T-helper 2 cell treated with Interferon-gamma antibody and Interleukin-4, amounts not matched to agents 5 μg/mL and 100 μg/mL, for 36 hours (primary cell): ENCODE results near the gene SIDT2.
"Not testable (repeated sequence)": the region's sequence is repeated elsewhere in the genome, so short reads cannot be mapped to it uniquely, and the experiment has no call there.

Experiments
- DNase-seq: peaks from one replicate; pipeline ENCODE4 v3.0.0; 2021; ENCODE audit warnings: low spot score
- H3K27ac Mint-ChIP-seq: one replicate; pipeline ENCODE4 v1.8.0; 2021; ENCODE audit warnings: mild to moderate bottlenecking, mixed read lengths
- H3K27me3 Mint-ChIP-seq: one replicate; pipeline ENCODE4 v1.8.0; 2021; ENCODE audit warnings: low read depth, mixed read lengths
- H3K36me3 Mint-ChIP-seq: one replicate; pipeline ENCODE4 v1.8.0; 2021; ENCODE audit warnings: low read depth, mixed read lengths
- H3K4me1 Mint-ChIP-seq: one replicate; pipeline ENCODE4 v1.8.0; 2021; ENCODE audit warnings: low read depth, mixed read lengths
- H3K4me3 Mint-ChIP-seq: one replicate; pipeline ENCODE4 v1.8.0; 2022; ENCODE audit warnings: mild to moderate bottlenecking, moderate library complexity, mixed read lengths
- H3K9me3 Mint-ChIP-seq: one replicate; pipeline ENCODE4 v1.8.0; 2021; ENCODE audit warnings: mixed read lengths

SIDT2 gene

GRCh38 chr11:117179048-117179999, 781 bp downstream of the SIDT2 start:
- Mint-ChIP-seq H3K9me3 (no peaks in the 10 kb centered on the region), H3K4me1 (peaks cover 27% of the 10 kb centered on the region), H3K4me3 (peak overlapping the region; percentile 96), H3K27me3 (no peaks in the 10 kb centered on the region), H3K27ac (peak overlapping the region; percentile 90), H3K36me3 (peaks cover 4% of the 10 kb centered on the region)
- peak; percentile 42 for DNase-seq

- H3K4me1 Mint-ChIP-seq = peaks cover 27% of the 10 kb centered on the region
- no peak for DNase-seq
- H3K4me3 Mint-ChIP-seq = peak overlapping the region; percentile 96
- peak overlapping the region; percentile 90 for H3K27ac Mint-ChIP-seq
- no peaks in the 10 kb centered on the region for H3K27me3 Mint-ChIP-seq
- peaks cover 4% of the 10 kb centered on the region for H3K36me3 Mint-ChIP-seq
- no peaks in the 10 kb centered on the region for H3K9me3 Mint-ChIP-seq
These were observed 1.5 kb downstream of the SIDT2 start for GRCh38 chr11:117180020-117180419.

- peaks cover 4% of the 10 kb centered on the region for H3K36me3 Mint-ChIP-seq
- DNase-seq = peak; percentile 60
- peak overlapping the region; percentile 96 for H3K4me3 Mint-ChIP-seq
- peaks cover 27% of the 10 kb centered on the region for H3K4me1 Mint-ChIP-seq
- H3K27ac Mint-ChIP-seq = peak overlapping the region; percentile 74
- H3K9me3 Mint-ChIP-seq = no peaks in the 10 kb centered on the region
- H3K27me3 Mint-ChIP-seq = no peaks in the 10 kb centered on the region
These were observed 2.4 kb downstream of the SIDT2 start for GRCh38 chr11:117180661-117181585.

GRCh38 chr11:117181586-117182550, 3.3 kb downstream of the SIDT2 start:
- no peak overlapping the region for H3K27ac Mint-ChIP-seq
- H3K4me3 Mint-ChIP-seq = no peak overlapping the region
- H3K9me3 Mint-ChIP-seq = no peaks in the 10 kb centered on the region
- no peaks in the 10 kb centered on the region for H3K27me3 Mint-ChIP-seq
- H3K36me3 Mint-ChIP-seq = peaks cover 6% of the 10 kb centered on the region
- DNase-seq = no peak
- peaks cover 27% of the 10 kb centered on the region for H3K4me1 Mint-ChIP-seq

- peaks cover 27% of the 10 kb centered on the region for H3K4me1 Mint-ChIP-seq
- peaks cover 6% of the 10 kb centered on the region for H3K36me3 Mint-ChIP-seq
- no peaks in the 10 kb centered on the region for H3K9me3 Mint-ChIP-seq
- no peak overlapping the region for H3K4me3 Mint-ChIP-seq
- no peak for DNase-seq
- no peaks in the 10 kb centered on the region for H3K27me3 Mint-ChIP-seq
- H3K27ac Mint-ChIP-seq = no peak overlapping the region
These were observed 4.0 kb downstream of the SIDT2 start for GRCh38 chr11:117182551-117182935.

- not testable (repeated sequence) for H3K4me3 Mint-ChIP-seq, H3K27ac Mint-ChIP-seq, DNase-seq, H3K36me3 Mint-ChIP-seq, H3K9me3 Mint-ChIP-seq, H3K27me3 Mint-ChIP-seq
- H3K4me1 Mint-ChIP-seq = peaks cover 21% of the 10 kb centered on the region
These were observed 4.6 kb downstream of the SIDT2 start for GRCh38 chr11:117183178-117183577.

GRCh38 chr11:117183724-117184349, 5.3 kb downstream of the SIDT2 start:
- Mint-ChIP-seq H3K27ac (no peak overlapping the region), H3K27me3 (no peaks in the 10 kb centered on the region), H3K36me3 (peaks cover 6% of the 10 kb centered on the region), H3K9me3 (no peaks in the 10 kb centered on the region), H3K4me3 (no peak overlapping the region), H3K4me1 (peaks cover 17% of the 10 kb centered on the region)
- DNase-seq = no peak

- Mint-ChIP-seq H3K36me3 (peaks cover 11% of the 10 kb centered on the region), H3K27ac (no peak overlapping the region), H3K4me3 (no peak overlapping the region), H3K4me1 (peaks cover 3% of the 10 kb centered on the region), H3K27me3 (no peaks in the 10 kb centered on the region), H3K9me3 (no peaks in the 10 kb centered on the region)
- no peak for DNase-seq
These were observed 7.3 kb downstream of the SIDT2 start for GRCh38 chr11:117185736-117186430.

- Mint-ChIP-seq H3K27me3 (no peaks in the 10 kb centered on the region), H3K9me3 (no peaks in the 10 kb centered on the region), H3K36me3 (peaks cover 11% of the 10 kb centered on the region), H3K27ac (no peak overlapping the region), H3K4me3 (no peak overlapping the region), H3K4me1 (no peaks in the 10 kb centered on the region)
- DNase-seq = no peak
These were observed 7.9 kb downstream of the SIDT2 start for GRCh38 chr11:117186431-117186761.

- H3K4me3 Mint-ChIP-seq = no peak overlapping the region
- H3K27me3 Mint-ChIP-seq = no peaks in the 10 kb centered on the region
- H3K9me3 Mint-ChIP-seq = no peaks in the 10 kb centered on the region
- no peak overlapping the region for H3K27ac Mint-ChIP-seq
- H3K36me3 Mint-ChIP-seq = peaks cover 13% of the 10 kb centered on the region
- H3K4me1 Mint-ChIP-seq = no peaks in the 10 kb centered on the region
- DNase-seq = no peak
These were observed 8.5 kb downstream of the SIDT2 start for GRCh38 chr11:117187007-117187406.

- Mint-ChIP-seq H3K27ac (no peak overlapping the region), H3K9me3 (no peaks in the 10 kb centered on the region), H3K4me1 (no peaks in the 10 kb centered on the region), H3K27me3 (no peaks in the 10 kb centered on the region), H3K4me3 (no peak overlapping the region), H3K36me3 (peaks cover 13% of the 10 kb centered on the region)
- DNase-seq = no peak
These were observed 8.9 kb downstream of the SIDT2 start for GRCh38 chr11:117187428-117187798.

- Mint-ChIP-seq H3K27ac (no peak overlapping the region), H3K4me1 (no peaks in the 10 kb centered on the region), H3K4me3 (no peak overlapping the region), H3K9me3 (no peaks in the 10 kb centered on the region), H3K27me3 (no peaks in the 10 kb centered on the region), H3K36me3 (peaks cover 10% of the 10 kb centered on the region)
- DNase-seq = no peak
These were observed 9.4 kb downstream of the SIDT2 start for GRCh38 chr11:117187799-117188481.
